ENCODE data around the gene GAREM1.

GAREM1 gene

DNA sequence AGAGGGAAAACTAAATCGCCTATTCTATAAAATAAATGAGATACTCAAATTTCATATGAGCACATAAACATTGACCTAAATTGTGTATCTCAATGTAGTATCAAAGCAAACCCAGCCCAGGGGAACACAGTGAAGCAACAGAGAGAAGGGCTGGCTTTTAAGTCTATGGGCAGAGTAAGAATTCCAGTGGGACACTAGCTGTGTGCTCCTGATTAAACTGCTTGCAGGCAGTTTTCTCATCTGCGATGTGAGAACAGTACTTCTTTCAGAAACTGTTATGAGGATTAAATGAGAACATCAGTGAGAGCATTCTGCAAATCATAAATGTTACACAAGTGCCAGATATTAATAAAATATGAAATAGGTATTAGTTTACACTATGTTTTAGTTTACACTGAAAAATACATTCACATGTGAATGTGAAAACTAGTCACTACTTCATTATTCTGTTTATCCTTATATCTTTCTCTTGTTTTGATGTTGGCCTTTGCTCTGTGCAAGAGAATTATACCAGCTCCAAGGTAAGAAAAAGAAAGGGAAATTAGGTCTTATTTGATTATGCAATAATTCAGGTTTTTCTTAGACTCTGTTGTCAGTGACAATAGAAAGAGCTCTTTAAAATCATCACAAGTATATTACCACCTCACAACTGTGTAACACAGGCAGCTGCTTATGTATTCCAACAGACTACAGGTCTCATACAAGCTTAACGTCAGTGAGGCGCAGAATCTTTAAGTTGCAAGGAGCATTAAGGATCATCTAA, 47.5 kb downstream of the GAREM1 start:
- DNase-seq = no peak

DNA sequence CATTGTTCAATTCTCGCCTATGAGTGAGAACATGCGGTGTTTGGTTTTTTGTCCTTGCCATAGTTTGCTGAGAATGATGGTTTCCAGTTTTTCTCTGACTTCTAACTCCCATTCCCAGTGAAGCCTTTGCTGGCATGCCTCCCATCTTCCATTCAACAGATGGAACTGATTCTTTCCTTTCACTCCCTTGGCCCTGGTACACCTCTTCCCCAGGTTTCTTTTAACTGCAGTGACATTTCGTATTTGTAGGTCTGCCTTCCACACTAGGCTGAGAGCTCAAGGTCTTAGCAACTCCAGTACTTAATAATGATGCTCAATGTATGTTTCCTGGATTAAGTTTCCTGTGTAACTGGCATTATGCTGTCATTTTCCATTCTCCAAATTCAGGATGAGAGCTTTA, 48.5 kb downstream of the GAREM1 start:
- DNase-seq = no peak

DNA sequence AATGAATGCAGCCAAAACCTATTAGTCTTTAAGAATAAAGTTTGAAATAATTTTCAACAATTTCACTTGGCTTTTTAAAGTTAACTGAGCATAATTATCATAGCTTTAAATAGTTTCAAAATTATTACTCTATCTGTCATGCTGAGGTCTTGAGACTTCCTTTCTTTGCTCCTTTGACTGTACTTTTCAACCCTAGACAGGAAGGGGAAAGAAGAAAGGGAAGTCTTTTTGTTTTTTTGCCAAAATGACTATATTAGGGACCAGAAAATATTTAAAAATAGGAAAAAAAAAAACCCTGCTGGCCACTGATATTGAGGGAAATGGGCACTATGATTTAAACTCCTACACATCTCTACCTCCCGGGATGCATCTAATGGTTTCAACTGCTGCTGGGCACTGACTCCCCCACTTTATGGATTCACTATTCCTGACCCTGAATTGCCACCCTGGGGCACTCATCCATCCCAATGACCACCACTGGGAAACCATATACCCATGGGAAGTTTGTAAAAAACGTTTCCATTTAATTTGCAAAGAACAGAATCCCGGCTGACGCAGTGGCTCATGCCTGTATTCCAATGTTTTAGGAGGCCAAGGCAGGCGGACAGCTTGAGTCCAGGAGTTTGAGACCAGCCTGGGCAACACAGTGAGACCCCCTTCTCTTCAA, 50.5 kb downstream of the GAREM1 start:
- DNase-seq = no peak

DNA sequence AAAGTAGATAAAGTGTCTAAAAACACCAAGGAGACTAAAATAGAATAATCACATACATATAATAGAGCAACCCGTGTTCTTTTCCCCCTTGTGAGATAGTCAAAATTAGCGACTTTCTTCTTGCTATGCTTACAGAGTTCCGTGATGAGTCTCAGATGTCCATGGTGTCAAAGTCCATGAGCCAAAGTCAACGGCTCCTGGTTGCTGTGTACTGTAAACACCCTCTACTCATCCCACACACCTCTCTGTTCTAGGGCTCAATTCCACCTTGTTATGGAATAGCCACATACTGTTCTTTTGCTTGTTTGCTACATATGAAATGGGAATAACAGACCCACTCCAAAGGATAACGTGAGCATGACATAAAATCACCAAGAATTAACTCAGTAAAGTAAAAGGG, 52.5 kb downstream of the GAREM1 start:
- DNase-seq = no peak

DNA sequence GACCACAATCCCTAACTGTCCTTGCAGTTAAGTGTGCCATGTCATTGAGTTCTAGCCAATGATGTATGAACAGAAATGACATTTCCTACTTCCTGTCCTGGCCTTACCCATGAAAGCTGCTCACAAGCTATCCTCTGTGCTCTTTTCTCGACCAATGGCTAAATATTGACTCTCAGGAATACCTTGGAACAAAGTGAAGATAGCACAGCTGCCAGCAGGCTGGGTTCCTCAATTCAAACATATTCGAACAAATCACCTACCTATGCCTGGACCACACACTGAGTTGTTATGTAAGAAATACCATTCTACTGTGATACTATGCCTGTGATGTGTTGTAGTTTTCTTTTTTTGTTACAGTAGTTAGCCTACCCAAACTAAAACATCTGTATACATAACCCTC, 65.1 kb downstream of the GAREM1 start:
- DNase-seq = no peak

DNA sequence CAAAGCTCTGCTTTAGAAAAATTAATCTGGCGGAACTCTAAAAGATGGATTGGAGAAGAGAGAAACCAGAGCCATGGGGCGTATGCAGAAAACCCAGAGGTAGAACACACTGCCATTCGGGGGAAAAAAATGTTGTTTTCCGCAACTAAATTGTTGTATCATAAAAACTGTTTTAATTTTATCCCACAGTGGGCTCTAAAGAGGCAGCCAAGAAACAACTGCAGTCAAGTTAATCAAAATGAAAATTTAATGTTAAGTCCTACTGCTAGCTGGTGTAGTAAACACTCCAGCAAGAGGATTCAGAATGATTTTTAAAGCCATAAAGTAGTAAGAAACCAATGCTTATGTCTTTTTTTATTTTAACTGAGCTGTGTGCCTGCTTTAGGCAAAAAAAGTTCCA, 69.1 kb downstream of the GAREM1 start:
- no peak for DNase-seq

DNA sequence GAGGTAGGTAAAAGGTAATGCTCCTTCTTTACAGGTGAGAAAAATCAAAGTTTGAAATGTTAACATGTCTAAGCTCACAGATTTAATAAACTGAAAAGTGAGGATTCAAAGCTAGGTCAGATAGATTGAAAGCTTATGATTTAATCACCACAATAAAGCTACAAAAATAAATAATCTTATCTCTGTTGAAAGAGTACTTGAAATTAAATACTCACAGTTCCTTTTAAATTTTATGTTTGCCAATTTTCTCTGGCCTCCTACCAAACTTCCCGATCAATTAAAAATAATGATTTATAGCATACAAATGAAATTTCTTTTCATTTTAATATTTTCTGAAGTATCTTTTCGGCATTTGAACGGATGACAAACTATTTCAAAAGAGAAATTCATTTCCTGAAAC, 77.3 kb downstream of the GAREM1 start:
- no peak for DNase-seq

DNA sequence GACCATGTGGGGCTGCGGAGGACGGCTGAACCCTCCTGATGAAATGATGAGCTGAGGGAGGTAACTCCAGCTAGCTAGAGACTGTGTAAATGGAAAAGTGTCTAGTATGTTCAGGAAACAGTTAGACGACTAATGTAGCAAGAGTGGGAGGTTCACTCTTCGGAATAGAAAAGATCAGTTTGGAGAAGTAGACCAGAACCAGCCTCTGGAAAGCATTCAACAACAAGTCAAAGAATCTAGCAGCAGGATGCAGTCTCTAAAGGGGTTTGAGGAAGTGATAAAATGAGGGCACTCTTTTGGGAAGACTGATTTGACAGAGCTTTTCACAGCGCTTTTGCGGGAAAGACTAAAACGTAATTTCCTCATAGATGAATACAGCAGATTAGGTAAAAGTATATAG, 79.6 kb downstream of the GAREM1 start:
- DNase-seq = no peak

DNA sequence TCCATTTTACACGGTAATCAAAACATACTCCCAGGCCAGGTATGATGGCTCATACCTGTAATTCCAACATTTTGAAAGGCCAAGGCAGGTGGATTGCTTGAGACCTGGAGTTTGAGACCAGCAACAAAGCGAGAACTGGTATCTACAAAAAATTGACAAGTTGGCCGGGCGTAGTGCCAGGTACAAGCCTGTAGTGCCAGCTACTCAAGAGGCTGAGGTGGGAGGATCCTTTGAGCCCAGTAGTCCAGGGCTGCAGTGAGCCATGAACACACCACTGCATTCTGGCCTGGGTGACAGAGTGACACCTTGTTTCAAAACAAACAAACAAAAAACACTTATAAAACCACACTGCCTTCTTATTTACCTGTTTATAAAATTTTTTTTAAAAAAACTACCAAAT, 80.8 kb downstream of the GAREM1 start:
- DNase-seq = no peak

DNA sequence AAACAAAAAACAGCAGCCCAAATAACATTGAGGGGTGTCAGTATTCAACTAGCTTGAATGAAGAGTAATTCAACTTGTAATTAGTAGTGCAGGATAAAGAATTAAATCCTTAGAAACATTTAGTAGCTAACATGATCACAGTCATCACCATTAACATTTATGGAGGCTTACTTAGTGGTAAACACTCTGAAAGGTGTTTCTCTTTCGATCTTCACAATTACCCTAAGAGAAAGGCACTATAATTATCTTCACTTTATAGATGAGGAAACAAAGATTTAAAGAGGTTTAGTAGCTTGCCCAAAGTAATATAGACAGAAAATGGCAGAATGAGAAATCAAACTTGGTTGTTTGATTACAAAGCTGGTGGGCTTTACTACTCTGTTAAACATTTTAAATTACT, 81.5 kb downstream of the GAREM1 start:
- DNase-seq = no peak

DNA sequence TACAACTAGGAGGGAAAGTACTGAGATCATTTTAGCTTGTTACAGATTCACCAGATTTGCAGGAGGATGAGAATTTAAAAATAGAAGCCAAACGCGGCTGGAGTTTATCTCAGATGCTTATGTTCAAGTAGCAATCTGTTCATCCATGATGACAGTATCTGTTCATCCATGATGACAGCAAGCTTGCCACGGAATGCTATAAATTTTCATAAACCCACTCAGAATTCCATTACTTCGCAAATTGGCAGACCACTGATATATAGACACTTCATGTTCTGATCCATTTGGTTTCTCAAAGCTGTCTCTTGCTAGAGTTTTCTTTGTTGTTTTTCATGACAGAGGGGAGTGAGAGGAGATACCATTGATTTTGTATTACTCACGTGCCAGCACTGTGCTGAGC, 84.2 kb downstream of the GAREM1 start:
- no peak for DNase-seq

DNA sequence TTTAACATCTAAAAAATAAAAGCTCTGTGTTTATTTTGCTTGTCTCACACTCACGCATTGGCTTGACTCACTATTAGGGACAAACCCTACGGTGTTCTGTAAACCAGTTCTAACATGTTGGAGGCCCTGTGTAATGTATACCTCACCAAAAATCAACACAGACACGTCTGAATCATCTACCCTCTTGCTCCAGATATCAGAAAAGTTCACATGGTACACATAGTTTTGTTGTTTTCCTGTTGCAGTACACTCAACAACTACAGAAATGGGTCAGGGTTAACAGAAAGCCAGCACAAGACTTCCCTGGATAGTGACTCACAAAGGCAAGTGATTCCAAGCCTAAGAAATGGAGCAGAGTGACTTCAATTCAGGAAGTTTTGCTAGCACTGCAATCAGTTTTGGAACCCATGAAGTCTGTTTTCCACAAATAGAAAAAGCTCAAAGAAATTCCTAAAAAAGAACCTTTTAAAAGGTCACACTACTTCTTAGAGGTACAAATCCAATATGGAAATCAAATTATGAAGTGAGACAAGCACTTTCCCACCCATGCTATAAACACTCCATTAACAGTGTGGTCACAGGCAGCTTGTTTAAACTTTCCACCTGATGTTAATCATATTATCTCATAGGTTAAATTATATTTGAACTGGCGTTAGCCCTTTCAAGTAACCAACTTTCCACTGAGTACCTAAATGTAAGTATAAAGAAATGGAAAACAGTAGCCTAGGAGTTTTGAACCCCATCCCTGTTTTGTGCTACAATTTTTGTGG, 87.4 kb downstream of the GAREM1 start:
- DNase-seq = no peak

DNA sequence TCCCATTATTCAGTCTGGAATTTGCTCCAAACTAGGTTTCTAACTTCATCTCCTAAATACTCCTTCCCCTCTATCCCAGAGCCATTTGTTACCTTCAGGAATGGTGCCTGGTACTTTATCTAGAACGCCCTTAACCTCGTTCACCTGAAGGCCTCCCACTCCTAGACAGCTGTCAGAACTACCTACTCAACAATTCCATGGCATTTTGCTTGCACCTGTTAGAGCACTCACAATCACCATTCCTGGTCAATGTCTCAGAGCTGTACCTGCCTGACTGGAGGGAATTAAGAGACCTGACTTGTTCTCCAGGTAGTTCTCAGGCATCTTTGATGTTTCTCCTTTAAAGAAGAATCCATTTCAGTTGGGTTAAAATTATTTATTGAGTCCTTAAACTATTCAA, 88.9 kb downstream of the GAREM1 start:
- DNase-seq = no peak

DNA sequence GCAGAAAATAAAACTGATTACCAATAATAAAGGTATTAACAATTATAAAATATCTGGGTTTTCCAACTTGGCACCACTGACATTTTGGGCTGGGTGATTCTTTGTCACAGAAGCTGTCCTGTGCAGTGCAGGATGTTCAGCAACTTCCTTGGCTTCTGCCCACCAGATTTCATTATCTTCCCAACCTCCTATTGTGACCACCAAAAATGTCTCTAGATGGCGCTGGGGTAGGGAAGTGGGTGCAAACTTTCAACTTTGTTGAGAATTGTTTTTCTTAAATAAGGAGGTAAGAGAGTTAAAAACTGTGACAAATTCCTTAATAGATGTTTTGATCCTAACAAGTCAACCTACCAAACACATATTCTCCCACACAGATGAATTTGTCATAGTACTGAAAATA, 90.1 kb downstream of the GAREM1 start:
- DNase-seq = no peak

DNA sequence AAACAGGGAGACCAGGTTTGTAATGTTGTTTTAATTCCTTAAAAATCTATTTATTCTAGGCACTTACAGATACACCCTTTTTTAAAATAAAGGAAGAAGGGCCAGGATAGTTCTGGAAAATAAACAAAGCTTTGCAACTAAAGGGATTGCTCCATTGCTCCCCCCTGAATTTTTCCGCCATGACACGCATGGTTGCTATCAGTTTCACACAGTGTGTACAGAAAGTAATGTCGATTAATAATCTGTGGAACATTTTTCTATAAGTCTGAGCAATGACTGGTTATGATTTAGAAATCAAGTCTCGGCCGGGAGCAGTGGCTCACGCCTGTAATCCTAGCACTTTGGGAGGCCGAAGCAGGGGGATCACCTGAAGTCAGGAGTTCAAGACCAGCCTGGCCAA, 90.8 kb downstream of the GAREM1 start:
- no peak for DNase-seq

DNA sequence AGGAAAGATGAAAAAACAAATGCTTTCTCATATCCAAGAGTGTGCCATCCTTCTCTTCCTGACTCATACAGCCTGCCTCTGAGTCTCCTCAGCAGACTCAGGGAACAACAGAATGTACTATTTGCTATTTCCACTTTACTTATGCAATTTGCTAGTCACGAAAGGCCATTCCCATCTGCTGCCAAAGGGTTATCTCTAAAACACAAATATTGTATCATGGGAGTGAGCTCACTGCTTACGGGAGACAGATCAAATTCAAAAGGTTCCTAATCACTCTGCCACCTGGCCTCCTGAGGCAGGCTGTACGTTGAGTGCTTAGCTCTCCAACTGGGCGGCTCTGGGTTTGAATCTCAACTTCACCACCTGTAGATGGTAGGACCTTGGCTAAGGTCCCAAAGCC, 92.0 kb downstream of the GAREM1 start:
- no peak for DNase-seq

DNA sequence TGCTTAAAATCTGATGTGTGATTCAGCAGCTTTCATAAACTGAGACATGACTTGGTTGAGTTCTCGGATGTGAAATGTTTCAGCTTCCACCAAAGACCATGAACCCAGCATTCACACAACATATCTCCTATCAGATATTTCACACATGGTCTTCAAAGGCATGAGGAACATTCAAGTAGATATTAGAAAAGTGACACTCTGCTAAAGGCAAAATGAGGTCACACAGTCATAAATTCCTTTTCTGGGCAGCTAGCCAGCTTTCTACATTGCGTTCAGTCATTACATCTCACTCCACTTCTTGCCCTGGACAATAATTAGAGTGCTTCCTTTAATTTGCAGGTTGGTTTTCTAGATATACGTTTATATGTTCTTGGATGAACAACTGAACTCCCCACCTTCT, 96.7 kb downstream of the GAREM1 start:
- no peak for DNase-seq

DNA sequence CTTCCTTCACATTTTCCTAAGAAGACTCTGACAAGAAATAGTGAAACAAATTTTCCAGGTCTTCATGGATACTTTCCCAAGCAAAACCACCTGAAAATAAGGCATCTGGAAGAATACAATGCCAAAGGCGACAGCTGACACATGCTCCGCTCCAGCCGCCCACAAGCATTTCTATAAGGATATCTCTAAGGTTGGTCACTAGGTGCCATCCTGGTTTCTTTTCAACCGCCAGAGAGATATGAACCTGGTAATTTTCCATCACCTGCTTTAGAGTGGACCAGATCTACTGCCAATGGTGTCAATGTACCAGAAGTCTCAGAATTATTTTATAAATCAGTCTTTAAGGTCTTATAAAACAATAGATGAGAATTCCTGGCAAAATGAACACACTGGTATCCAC, 97.2 kb downstream of the GAREM1 start:
- no peak for DNase-seq

DNA sequence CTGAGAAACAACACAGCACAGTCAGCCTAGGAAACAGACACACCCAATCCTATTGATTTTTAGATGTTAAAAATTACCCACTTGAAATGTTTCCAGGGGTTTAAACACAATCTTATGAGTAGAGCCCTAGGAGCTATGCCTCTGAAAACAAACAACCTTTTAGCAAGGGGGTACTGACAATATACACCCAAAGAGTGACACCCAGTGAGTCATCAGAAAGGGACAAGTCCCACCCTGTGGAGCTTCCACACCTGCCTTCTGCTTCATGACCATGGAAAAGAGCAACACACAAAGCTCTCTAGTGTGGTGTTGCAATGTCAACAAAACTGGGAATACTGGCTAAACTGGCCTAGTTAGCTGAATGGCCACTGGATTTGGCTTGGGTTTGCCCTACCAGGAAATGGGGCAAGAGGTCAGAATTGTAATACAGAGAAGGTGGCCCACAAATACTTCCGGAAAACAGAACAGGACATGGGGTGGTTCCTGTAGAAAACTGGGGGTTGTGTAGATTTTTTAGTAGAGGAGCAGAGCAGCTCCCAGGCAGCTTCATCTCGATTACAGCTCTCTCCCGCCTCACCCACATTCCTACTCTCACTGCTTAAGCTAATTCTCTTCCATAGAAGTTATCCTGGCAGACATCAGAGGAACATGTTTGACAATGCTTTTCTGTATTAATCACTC, 98.2 kb downstream of the GAREM1 start:
- no peak for DNase-seq

DNA sequence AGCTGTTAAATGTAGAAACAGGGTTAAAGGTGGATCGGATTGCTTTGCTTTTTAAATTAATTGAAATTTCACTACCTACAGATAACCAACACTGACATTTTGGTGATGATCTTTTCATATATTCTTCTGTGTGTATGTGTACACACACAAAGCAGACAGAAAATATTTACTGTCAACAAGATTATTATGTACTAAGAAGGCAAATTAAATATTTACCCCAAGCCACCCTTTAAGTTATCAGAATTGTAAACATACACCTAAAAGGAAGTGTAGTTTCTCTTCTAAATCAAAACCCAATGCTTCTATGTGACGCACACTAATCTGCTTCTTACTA, 98.7 kb downstream of the GAREM1 start:
- no peak for DNase-seq

DNA sequence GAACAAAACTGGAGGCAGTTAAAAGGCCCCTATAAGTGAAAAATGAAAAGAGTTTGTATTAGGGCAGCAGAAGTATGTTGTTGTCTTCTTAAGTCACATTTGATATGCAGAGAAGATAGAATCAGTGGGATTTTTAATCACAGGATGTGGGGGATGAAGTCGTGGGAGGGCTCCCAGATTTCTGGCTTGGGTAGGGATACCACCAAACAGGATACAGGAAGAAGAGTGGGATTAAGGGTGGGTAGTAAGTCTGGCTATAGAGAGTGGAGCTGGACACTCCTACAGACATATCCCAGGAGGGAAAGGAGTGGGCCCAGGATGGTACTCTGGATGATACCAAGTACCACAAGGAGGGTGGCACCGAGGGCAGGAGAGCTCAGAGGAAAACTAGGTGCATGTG, 99.3 kb downstream of the GAREM1 start:
- DNase-seq = no peak

DNA sequence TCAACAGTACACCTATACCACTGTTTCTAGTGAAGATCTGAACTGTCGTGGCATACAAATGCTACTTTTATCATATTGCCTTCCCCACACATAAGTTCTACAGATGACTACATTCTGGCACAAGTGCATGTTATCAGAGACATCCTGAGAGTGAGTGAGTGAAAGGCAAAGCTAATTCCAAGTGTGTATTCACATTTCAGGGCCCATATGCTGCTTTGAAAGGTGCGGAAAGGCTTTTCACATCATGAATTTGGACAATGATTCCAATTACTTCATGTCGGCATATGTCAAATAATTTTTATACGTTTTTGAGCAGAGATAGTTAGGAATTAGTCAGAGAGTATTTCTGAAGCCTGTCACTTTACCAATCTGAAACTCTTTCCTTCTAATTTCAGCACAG, 101.7 kb downstream of the GAREM1 start:
- no peak for DNase-seq

DNA sequence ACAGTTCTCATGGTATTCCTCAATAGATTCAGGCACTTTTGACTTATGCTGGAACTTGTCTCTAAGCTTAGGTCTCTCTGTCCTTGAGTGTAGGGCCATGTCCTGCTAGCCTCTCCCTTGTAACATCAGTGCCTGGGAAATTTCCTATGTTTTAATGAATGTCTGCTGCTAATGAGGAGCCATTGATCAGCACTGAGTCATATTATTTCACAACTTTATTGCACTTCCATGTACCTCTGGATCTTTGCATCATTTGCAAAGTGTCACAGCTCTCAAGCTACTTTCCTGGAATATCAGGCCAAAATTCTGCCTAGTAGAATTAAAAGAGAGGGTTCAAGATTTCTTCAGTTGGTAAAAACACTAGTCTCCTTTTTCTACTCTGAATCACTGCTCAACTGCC, 102.5 kb downstream of the GAREM1 start:
- no peak for DNase-seq
